ENCODE results near the gene PTH2.
"Not testable (repeated sequence)": the region's sequence is repeated elsewhere in the genome, so short reads cannot be mapped to it uniquely, and the experiment has no call there.

PTH2 gene

GRCh38 chr19:49447485-49448431 lies 24.5 kb upstream of the PTH2 start:
- peak; percentile 58 for DNase-seq

GRCh38 chr19:49445997-49446396 lies 22.8 kb upstream of the PTH2 start:
- no peak for DNase-seq

- DNase-seq, result not testable (repeated sequence)
Measured at GRCh38 chr19:49444100-49444700, 21.0 kb upstream of the PTH2 start.

- DNase-seq, result peak; percentile 95
Measured at GRCh38 chr19:49443366-49444099, 20.3 kb upstream of the PTH2 start.

GRCh38 chr19:49442771-49443365 lies 19.6 kb upstream of the PTH2 start:
- peak; percentile 79 for DNase-seq

- DNase-seq, result no peak
Measured at GRCh38 chr19:49442354-49442753, 19.1 kb upstream of the PTH2 start.

GRCh38 chr19:49441960-49442350 lies 18.7 kb upstream of the PTH2 start:
- no peak for DNase-seq

- peak; percentile 50 for DNase-seq
Measured at GRCh38 chr19:49441210-49441959, 18.1 kb upstream of the PTH2 start, which contains the start of gene SLC17A7. TSS of gene SLC17A7 (minus strand) at chr19:49441527. CDS start at chr19:49441379, 148 bp downstream.

GRCh38 chr19:49440439-49441209 lies 17.4 kb upstream of the PTH2 start:
- DNase-seq, result no peak

GRCh38 chr19:49439836-49440235 lies 16.6 kb upstream of the PTH2 start:
- DNase-seq, result no peak

GRCh38 chr19:49438261-49438660 lies 15.0 kb upstream of the PTH2 start:
- no peak for DNase-seq

GRCh38 chr19:49437231-49437630 lies 14.0 kb upstream of the PTH2 start:
- no peak for DNase-seq

GRCh38 chr19:49436381-49437017 lies 13.3 kb upstream of the PTH2 start:
- DNase-seq, result peak; percentile 70

GRCh38 chr19:49435670-49436069 lies 12.4 kb upstream of the PTH2 start:
- DNase-seq, result no peak

GRCh38 chr19:49434907-49435583 lies 11.8 kb upstream of the PTH2 start:
- DNase-seq, result no peak

GRCh38 chr19:49433240-49433901 lies 10.1 kb upstream of the PTH2 start:
- DNase-seq, result no peak

- DNase-seq, result no peak
Measured at GRCh38 chr19:49432141-49433073, 9.2 kb upstream of the PTH2 start.

- DNase-seq, result no peak
Measured at GRCh38 chr19:49431330-49431749, 8.1 kb upstream of the PTH2 start.
